ENCODE results near the gene MYH16.
"Not testable (repeated sequence)": the region's sequence is repeated elsewhere in the genome, so short reads cannot be mapped to it uniquely, and the experiment has no call there.

The MYH16 gene

DNA sequence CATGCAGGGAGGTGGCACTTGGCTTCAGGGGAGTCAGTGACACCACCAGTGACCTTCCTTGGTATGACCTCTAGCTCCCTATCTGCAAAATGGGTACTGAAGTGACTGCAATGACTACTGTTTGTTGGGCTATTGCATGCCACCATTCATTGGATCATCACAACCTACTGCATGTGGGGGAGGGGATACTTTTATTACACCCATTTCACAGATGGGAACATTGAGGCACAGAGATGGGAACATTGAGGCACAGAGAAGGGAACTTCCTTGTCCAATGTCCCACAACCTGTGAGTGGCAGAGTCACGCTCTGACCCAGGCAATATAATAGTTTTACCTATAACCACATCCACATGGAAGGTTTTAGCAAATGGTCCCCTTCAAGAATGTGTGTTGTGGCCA is 12.2 kb upstream of the MYH16 start:
- no peak for DNase-seq

DNA sequence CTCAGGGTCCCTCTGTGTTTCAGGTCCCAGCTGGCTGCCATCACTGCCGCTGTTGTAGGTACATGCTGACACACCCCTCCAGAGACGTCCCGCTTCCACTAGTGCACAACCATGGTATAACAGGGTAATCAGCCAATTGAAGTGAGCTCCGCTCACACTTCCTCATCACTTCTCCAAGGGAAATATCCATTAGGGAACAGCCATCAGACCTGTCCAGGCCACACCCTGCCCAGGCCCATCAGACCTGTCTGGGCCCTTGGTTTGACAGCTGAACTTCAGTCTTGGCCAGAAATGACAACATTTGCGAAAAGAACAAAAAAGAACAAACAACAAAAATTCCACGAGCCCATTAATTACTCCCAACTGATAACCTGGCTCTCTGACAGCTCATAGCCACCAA is 11.0 kb upstream of the MYH16 start:
- no peak for DNase-seq

DNA sequence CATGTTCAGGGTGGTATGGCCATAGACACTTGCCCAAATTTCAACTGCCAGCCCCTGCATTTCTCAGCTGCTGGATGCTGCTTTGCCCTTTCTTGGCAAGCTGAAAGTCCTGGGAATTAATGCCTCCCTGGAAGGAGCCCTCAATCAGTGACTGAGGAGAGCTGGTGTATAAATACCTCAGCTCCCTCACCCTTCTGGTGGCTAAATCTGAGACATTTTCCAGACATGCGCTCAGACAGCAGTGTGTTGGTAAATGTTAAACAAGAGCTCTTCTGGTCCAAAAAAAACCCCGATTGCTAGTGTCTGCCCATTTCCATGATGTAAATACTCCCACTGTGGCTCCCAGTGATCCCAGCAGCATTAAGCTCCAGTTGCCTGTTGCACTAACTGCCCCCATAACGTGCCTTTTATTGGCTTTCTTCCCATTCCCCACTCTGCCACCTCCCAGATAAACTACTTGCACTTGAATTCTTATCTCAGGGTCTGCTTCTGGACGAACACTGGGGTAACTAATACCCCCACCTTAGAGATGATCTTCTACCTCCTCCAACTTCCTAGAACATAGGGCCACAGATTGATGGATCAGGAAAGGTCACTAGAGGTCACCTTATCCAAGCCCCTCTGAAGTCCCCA is 6.7 kb upstream of the MYH16 start:
- DNase-seq: no peak

DNA sequence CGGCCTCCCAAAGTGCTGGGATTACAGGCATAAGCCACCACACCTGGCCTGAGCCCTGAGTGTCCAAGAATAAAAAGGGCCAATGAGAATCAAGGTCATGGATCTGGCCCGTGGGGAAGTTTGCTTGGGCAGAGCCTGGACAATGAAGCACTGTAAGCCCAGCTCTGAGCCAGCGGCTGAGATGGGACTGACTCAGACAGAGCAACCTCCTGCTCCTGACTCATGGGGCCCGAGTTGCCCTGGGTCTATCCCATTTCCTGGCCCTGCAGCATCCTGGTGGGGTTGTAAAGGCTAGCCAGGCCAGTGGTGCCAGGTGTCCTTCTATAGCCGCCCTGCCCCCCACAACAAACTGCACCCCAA is 5.2 kb upstream of the MYH16 start:
- DNase-seq: no peak

DNA sequence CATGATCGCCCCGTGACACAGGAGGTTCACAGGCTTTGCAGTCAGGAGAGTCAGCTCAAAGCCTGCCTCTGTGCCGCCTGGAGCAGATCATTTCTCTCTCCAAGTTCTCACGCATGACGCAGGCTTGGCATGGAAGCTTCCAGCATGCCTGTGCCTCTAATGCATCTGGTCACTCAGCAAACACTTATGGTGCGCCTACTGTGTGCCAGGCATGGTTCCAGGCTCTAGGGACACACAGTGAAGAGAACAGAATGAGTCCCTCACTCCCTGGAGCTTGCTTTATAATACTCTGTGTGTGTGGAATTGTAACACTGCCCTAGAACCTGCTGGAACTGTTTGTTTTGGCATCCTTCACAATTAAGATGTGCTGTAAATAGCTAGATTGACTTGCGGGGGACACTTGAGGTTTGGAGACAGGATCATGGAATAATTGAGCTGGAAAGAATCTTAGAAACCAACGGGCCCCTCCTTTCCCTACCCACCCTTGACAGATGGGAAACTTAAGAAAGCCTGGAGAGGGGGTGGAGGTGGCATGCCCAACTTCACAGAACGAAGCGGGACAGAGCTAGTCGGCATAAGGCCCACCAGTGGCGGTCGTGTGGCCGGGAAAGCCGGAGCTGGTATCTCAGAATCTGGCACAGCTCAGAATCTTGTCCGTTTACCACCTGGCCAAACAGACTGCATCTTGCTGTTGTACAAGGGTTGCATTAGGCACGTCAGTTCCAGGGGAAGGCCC is 4.6 kb upstream of the MYH16 start:
- DNase-seq: no peak

DNA sequence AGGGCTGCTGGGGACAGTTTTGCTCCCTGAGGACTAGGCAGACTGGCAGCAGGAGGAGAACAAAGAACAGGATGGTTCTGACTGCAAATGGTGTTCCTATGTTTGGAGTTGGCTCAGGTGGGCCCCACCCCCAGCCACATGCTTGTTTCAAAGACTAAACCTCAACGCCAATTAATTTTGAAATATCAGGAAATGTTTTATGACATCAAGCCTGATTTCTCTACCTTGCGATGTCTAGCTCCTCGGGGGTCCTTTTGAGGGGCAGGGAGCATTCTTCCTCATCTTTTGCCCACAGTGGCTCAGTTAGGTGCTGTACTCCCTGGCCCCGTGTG is 4.1 kb upstream of the MYH16 start:
- no peak for DNase-seq

DNA sequence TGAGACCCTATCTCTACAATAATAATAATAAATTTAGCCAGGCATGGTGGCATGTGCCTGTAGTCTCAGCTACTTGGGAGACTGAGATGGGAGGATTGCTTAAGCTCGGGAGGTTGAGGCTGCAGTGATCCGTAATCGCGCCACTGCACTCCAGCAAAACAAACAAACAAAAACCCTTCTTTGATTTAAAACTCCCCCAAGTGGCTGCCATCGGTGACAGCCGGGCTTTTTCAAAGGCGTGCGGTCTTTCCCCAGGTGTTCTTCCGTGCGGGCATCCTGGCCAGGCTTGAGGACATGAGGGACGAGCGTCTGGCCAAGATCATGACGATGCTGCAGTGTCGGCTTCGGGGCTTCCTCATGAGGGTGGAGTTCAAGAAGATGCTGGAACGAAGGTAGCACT is 1.9 kb upstream of the MYH16 start:
- no peak for DNase-seq

DNA sequence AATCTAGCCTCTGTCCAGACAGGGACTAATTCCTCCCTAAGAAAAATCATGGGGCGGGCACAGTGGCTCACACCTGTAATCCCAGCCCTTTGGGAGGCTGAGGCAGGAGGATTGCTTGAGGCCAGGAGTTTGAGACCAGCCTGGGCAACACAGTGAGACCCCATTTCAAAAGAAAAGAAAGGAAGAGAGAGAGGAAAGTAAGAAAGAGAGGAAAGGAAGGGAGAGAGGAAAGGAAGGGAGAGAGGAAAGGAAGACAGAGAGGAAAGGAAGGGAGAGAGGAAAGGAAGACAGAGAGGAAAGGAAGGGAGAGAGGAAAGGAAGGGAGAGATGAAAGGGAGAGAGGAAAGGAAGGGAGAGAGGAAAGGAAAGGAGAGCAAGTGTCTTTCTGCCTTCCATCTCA is 922 bp downstream of the MYH16 start:
- DNase-seq: not testable (repeated sequence)

DNA sequence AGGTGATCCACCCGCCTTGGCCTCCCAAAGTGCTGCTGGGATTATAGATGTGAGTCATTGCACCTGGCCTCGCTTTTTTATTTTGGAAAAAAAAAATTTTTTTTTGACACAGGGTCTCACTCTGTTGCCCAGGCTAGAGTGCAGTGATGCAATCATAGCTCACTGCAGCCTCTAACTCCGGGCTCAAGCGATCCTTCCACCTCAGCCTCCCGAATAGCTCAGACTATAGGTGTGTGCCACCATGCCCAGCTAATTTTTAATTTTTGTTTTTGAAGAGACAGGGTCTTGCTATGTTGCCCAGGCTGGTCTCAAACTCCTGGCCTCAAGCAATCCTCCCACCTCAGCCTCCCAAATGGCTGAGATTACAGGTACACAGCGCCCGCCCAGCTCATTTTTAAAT is 2.3 kb downstream of the MYH16 start:
- not testable (repeated sequence) for DNase-seq

DNA sequence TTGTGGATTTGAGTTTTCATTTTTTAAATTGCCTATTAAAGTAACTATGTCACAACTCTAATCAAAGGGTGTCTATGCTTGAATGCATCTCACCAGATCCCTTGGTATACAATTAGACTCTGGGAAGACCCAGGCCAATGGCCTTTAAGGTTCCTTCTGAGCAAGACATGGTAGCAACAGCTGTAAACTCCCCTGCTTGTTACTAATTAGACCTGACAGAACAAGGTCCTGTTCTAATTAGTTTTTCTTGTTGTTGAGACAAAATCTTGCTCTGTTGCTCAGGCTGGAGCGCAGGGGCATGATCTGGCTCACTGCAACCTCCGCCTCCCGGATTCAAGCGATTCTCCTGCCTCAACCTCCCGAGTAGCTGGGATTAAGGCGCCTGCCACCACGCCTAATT is 2.9 kb downstream of the MYH16 start:
- DNase-seq: no peak

DNA sequence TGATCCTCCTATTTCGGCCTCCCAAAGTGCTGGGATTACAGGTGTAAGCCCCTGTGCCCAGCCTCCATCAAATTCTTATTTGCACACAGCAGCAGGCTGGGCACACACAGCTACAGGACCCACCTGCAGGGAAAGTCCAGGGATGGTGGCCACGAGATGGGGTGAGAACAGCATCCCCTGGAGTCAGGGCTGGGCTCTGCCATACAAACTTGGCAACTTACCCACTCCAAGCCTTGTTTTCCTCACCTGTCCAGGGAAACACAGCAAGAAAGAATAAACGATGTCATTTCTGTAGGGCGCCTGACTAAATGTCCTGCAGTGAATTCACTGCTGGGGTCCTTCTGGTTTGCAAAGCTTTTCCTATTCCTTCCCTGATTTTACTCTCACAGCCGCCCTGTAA is 5.5 kb downstream of the MYH16 start:
- DNase-seq: no peak

DNA sequence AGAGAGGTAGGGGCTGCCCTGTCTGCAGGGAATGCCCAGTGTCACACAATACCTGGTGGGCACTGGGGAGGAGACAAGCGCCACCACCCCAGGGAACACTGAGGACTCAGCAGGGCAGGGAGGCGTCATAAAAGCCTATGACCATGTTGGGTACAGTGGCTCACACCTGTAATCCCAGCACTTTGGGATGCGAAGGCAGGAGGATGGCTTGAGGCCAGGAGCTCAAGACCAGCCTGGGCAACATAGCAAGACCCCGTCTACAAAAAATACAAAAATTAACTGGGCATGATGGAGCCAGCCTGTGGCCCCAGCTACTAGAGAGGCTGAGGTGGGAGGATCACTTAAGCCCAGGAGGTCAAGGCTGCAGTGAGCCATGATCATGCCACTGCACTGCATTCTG is 11.5 kb downstream of the MYH16 start:
- DNase-seq: not testable (repeated sequence)

DNA sequence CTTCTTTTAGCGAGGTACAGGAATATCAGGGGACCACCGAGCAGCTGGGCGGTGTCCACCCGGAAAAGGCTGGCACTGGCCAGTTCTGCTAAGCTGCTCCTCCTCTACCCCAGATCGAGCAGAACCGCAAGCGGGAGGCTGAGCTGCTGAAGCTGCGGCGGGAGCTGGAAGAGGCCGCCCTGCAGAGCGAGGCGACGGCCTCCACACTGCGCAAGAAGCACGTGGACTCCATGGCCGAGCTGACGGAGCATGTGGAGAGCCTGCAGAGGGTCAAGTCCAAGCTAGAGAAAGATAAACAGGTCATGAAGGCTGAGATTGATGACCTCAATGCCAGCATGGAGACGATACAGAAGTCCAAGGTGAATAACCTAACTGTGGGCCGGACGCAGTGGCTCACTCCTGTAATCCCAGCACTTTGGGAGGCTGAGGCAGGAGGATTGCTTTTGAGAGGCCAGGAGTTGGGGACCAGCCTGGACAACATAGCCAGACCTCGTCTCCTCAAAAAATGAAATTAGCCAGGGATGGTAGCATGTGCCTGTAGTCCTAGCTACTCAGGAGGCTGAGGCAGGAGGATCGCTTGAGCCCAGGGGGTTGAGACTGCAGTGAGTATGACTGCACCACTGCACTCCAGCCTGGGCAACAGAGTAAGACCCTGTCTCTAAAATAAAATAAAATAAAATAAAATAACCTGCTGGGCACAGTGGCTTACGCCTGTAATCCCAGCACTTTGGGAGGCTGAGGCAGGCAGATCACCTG is 15.3 kb downstream of the MYH16 start:
- DNase-seq: no peak

DNA sequence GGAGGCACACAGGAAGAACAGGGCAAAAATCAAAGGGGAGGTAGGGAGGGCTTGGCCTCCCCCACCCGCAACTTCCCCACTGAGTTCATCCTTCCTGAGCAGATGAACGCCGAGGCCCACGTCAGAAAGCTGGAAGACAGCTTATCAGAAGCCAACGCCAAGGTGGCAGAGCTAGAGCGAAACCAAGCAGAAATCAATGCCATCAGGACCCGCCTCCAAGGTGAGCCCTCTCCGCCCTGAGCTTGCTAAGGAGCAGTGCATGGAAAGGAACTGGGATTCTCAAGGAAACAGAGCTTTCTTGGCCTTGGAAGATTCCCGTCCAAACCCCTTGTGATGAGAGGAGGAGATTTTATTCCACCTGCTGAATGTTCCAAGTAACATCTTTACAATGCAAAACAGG is 16.5 kb downstream of the MYH16 start:
- no peak for DNase-seq

DNA sequence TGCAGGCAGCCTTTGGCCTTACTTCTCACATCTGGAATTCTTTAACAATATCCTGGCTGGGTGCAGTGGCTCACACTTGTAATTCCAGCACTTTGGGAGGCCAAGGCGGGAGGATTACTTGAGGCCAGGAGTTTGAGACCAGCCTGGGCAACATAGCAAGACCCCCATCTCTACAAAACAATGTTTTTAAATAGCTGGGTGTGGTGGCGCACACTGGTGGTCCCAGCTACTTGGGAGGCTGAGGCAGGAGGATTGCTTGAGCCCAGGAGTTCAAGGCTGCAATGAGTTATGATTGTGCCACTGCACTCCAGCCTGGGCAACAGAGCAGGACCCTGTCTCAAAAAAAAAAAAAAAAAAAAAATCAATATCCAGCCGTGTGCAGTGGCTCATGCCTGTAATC is 17.5 kb downstream of the MYH16 start:
- not testable (repeated sequence) for DNase-seq

DNA sequence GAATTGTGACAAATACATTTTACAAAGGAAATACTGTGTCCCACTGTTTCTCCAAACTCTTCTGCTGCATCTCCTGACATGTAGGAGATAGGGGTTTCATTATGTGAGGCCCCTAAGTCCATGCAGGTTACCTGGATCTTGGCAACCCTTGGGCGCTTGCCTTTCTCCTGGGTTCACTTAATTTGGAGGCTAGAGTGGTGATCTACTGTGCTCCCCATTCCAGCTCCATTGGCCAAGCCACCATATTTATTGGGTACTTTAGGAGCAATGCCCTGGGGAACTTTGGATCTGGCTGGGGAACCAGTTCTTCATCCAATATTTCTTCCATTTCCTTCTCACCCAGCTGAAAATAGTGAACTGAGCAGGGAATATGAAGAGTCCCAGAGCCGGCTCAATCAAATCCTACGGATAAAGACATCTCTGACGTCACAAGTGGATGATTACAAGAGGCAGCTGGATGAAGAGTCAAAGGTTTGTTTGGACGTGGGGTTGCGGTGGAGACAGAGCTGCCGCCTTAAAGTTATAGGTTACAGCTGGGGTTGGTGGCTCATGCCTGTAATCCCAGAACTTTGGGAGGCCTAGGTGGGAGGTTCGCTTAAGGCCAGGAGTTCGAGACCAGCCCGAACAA is 18.5 kb downstream of the MYH16 start:
- DNase-seq: no peak

DNA sequence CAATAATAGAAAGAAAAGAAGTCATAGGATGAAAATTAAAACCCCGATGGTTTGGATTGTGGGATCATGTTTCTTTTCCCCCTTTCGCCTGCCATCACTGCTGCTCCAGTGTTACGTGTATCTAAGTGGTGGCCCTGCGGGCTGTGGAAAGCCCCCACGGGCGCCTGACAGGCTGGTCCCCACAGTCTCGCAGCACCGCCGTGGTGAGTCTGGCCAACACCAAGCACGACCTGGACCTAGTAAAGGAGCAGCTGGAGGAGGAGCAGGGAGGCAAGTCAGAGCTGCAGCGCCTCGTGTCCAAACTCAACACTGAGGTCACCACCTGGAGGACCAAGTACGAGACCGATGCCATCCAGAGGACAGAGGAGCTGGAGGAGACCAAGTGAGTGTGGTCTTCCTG is 19.5 kb downstream of the MYH16 start:
- no peak for DNase-seq

DNA sequence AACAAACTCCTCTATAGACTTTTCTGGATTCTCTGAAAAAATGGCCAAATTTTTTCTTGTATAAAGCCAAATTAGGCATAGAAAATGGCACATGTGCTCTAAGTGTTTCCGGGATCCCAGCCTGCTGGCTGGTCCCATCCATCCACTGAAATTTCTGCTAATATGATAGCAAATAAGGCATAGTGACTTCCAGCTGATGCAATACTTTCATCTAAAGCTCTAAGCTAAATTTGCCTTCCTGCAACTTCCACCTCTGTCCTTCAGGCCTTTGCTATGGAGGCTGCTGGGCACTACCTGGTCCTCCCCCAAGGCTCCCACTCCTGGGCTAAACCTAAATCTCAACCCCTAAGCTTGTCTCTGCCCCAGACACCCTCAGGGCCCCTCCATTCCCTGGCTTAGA is 20.5 kb downstream of the MYH16 start:
- no peak for DNase-seq

DNA sequence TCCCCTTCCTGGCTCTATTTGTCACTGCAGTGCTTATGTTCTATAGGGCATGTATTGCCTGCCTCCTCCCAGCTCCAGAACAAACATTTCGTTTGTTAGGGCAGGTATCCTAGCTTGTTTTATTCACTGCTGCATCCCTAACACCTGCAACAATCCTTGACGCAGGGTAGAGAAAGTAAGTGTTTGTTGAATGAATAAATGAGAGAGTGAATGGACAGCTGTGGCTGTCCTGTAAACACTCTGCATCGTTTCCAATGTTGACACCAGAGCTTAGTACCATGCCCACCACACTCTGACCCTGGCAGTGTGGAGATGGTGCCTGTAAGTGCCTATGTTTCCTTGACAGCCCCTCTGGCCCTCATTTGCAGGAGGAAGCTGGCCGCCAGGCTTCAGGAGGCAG is 21.0 kb downstream of the MYH16 start:
- no peak for DNase-seq

DNA sequence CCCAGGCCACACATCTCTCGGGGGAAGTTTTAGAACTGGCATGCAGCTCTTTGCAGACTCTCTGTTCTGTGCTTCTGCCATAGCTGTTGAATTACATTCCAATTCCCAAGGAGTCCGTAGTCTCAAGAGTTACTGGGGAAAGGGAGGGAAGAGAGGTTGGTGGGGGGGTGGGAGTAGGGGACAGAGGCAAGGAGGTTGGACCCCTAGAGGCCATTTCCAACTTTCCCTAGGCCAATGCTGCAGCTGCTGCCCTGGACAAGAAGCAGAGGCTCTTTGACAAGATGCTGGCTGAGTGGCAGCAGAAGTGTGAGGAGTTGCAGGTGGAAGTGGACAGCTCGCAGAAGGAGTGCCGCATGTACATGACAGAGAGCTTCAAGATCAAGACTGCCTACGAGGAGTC is 23.8 kb downstream of the MYH16 start:
- no peak for DNase-seq

DNA sequence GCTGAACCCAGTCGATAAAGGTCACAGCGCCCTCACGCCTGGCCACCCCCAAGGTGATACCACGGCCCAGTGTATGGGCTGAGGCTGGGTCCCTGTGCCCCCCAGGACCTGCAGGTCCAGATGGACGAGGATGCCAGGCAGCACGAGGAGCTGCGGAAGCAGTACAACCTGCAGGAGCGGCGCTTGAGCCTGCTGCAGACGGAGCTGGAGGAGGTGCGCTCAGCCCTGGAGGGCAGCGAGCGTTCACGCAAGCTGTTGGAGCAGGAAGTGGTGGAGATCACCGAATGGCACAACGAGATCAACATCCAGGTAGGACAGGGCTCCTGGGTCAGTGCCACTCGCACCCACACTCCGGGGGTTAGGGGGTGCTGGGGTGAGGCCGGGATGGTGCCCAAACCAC is 28.9 kb downstream of the MYH16 start:
- no peak for DNase-seq

DNA sequence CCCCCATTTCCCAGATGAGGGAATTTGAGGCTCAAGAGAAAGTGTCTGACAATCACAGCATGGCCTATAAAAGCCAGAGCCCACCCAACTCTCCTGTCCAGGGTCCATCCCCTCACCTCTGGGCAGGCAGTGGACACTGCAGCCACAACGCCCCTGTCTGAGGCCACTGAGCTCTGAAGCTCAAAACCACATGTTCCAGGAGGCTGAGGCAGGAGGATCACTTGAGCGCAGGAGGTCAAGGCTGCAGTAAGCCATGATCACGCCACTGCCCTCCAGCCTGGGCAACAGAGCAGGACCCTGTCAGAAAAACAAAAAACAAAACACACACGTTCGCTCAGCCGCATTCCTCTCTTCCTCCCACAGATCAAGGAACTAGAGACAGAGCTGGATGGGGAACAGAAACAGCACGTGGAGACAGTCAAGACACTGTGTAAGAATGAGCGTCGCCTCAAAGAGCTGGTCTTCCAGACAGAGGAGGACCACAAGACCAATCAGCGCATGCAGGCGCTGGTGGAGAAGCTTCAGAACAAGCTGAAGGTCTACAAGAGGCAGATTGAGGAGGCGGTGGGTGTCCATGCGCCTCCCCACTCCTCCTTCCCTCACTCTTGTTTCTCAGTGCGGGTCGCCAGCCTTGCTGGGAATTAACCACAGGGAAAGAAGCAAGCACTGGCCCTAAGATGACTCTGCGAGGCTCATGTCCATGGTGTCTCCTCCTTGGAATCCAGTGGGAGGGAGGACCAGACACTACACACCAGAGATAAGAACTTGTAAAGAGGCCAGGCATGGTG is 33.0 kb downstream of the MYH16 start:
- DNase-seq: no peak

DNA sequence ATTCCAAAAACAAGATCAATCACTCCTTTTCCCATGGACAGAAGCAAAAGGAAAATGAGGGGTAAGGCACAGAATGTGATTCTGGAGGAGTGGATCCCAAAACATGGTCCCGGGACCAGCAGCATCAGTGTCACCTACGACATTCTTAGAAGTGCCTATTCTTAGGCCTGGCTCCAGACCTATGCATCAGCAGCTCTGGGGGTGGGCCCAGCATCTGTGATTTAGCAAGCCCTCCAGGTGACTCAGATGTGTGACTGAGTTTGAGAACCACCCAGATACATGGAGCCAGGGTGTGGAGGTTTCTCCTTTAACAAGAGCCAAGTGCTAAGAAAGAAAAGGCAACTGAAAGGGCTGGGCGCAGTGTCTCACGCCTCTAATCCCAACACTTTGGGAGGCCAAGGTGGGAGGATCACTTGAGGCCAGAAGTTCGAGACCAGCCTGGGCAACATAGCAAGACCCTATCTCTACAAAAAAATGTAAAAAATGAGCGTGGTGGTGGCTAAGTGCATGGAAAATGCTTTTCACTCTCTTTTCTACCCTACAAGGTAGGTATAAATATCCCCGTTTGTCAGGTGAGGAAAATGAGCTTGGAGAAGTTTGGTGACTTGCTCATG is 35.9 kb downstream of the MYH16 start:
- peak; percentile 33 for DNase-seq
